ENCODE results near the gene PLPP4.

PLPP4 gene

GRCh38 chr10:120426306-120426705, 30.7 kb upstream of the PLPP4 start:
- Histone ChIP-seq H3F3A (ENCODE audit: insufficient read depth, low read length) (no peaks in the 10 kb centered on the region), H3K9me3 (replicated peaks; ENCODE audit: insufficient read depth, low read length) (no peaks in the 10 kb centered on the region)

GRCh38 chr10:120428754-120429153, 28.3 kb upstream of the PLPP4 start:
- Histone ChIP-seq H2AFZ (ENCODE audit: low read length) (no peak overlapping the region), H3K27ac (ENCODE audit: low read length) (no peak overlapping the region), H3K9ac (ENCODE audit: low read length) (no peak overlapping the region), H3K27me3 (replicated peaks; ENCODE audit: insufficient read depth, low read length) (no peaks in the 10 kb centered on the region), H3F3A (ENCODE audit: insufficient read depth, low read length) (no peaks in the 10 kb centered on the region), H3K4me3 (ENCODE audit: low read length) (no peak overlapping the region), H4K20me1 (ENCODE audit: insufficient read depth, low read length) (no peaks in the 10 kb centered on the region), H3K9me3 (replicated peaks; ENCODE audit: insufficient read depth, low read length) (no peaks in the 10 kb centered on the region), H3K79me2 (ENCODE audit: low read length) (no peaks in the 10 kb centered on the region), H3K9me2 (replicated peaks; ENCODE audit: insufficient read depth, low read length) (no peaks in the 10 kb centered on the region), H3K4me2 (ENCODE audit: low read depth, low read length) (no peak overlapping the region), H3K4me1 (ENCODE audit: low read length) (no peaks in the 10 kb centered on the region), H3K36me3 (replicated peaks; ENCODE audit: insufficient read depth, low read length) (no peaks in the 10 kb centered on the region)
- DNase-seq, result no peak
- TF ChIP-seq, protein P1, sequence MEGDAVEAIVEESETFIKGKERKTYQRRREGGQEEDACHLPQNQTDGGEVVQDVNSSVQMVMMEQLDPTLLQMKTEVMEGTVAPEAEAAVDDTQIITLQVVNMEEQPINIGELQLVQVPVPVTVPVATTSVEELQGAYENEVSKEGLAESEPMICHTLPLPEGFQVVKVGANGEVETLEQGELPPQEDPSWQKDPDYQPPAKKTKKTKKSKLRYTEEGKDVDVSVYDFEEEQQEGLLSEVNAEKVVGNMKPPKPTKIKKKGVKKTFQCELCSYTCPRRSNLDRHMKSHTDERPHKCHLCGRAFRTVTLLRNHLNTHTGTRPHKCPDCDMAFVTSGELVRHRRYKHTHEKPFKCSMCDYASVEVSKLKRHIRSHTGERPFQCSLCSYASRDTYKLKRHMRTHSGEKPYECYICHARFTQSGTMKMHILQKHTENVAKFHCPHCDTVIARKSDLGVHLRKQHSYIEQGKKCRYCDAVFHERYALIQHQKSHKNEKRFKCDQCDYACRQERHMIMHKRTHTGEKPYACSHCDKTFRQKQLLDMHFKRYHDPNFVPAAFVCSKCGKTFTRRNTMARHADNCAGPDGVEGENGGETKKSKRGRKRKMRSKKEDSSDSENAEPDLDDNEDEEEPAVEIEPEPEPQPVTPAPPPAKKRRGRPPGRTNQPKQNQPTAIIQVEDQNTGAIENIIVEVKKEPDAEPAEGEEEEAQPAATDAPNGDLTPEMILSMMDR (IDR thresholded peaks at IDR 0.05; ENCODE audit: low read length), result no peak
- TF ChIP-seq EZH2 (optimal IDR thresholded peaks at IDR 0.05; ENCODE audit: low read depth, low read length) (no peak), EZH2phosphoT487 (IDR thresholded peaks at IDR 0.05; ENCODE audit: low read length) (no peak)

More at GRCh38 chr10:120426306-120426705, 30.7 kb upstream of the PLPP4 start:
- H3K9ac ChIP-seq (ENCODE audit: low read length), result no peak overlapping the region
- no peak overlapping the region for H3K4me3 ChIP-seq (ENCODE audit: low read length)
- no peaks in the 10 kb centered on the region for H4K20me1 ChIP-seq (ENCODE audit: insufficient read depth, low read length)
- no peak overlapping the region for H3K4me2 ChIP-seq (ENCODE audit: low read depth, low read length)
- TF ChIP-seq, protein P1 (IDR thresholded peaks at IDR 0.05; ENCODE audit: low read length), result no peak
- TF ChIP-seq EZH2phosphoT487 (IDR thresholded peaks at IDR 0.05; ENCODE audit: low read length) (no peak), EZH2 (optimal IDR thresholded peaks at IDR 0.05; ENCODE audit: low read depth, low read length) (no peak)
- no peaks in the 10 kb centered on the region for H3K27me3 ChIP-seq (replicated peaks; ENCODE audit: insufficient read depth, low read length)
- no peak overlapping the region for H2AFZ ChIP-seq (ENCODE audit: low read length)
- H3K79me2 ChIP-seq (ENCODE audit: low read length), result no peaks in the 10 kb centered on the region
- H3K36me3 ChIP-seq (replicated peaks; ENCODE audit: insufficient read depth, low read length), result no peaks in the 10 kb centered on the region
- no peaks in the 10 kb centered on the region for H3K4me1 ChIP-seq (ENCODE audit: low read length)
- H3K27ac ChIP-seq (ENCODE audit: low read length), result no peak overlapping the region
- DNase-seq, result no peak
- no peaks in the 10 kb centered on the region for H3K9me2 ChIP-seq (replicated peaks; ENCODE audit: insufficient read depth, low read length)

DNA sequence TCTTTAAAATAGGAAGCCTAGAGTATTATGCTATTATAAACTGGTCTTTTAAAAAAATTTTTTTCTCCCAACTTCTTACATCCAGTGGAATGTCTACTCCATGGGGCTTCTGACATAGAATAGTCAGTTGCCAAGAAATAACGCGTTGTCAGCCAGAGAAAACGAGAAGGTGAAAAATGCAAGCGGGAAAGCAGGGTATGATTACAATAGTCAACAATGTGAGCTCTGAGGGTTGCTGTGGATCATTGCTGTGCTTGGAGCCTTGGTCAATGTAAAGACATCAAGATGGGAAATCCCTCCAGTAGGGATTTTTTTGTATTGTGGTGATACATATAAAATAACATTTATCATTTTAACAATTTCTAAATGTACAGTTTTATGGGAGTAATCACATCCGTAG, 27.6 kb upstream of the PLPP4 start:
- no peak for DNase-seq
- no peaks in the 10 kb centered on the region for H3K27me3 ChIP-seq (replicated peaks; ENCODE audit: insufficient read depth, low read length)
- no peak overlapping the region for H3K4me2 ChIP-seq (ENCODE audit: low read depth, low read length)
- no peaks in the 10 kb centered on the region for H3F3A ChIP-seq (ENCODE audit: insufficient read depth, low read length)
- TF ChIP-seq, protein P1 (IDR thresholded peaks at IDR 0.05; ENCODE audit: low read length), result no peak
- TF ChIP-seq EZH2phosphoT487 (IDR thresholded peaks at IDR 0.05; ENCODE audit: low read length) (no peak), EZH2 (optimal IDR thresholded peaks at IDR 0.05; ENCODE audit: low read depth, low read length) (no peak)
- no peak overlapping the region for H2AFZ ChIP-seq (ENCODE audit: low read length)
- no peak overlapping the region for H3K4me3 ChIP-seq (ENCODE audit: low read length)
- no peaks in the 10 kb centered on the region for H4K20me1 ChIP-seq (ENCODE audit: insufficient read depth, low read length)
- no peak overlapping the region for H3K9ac ChIP-seq (ENCODE audit: low read length)
- H3K27ac ChIP-seq (ENCODE audit: low read length), result no peak overlapping the region
- no peaks in the 10 kb centered on the region for H3K36me3 ChIP-seq (replicated peaks; ENCODE audit: insufficient read depth, low read length)
- no peaks in the 10 kb centered on the region for H3K9me2 ChIP-seq (replicated peaks; ENCODE audit: insufficient read depth, low read length)
- H3K9me3 ChIP-seq (replicated peaks; ENCODE audit: insufficient read depth, low read length), result no peaks in the 10 kb centered on the region
- no peaks in the 10 kb centered on the region for H3K4me1 ChIP-seq (ENCODE audit: low read length)
- H3K79me2 ChIP-seq (ENCODE audit: low read length), result no peaks in the 10 kb centered on the region

Data from MM.1S (cell line).